ENCODE results near the gene BTBD9. TPM values are rescaled to one million over a fixed set of nuclear protein-coding genes. Genes with fewer than 3 reads are reported as not detected.

Gene BTBD9
- total and polyA plus RNA-seq, 9 of the 15 experiments (the other 6 are each of a cell fraction or from before 2014, with no cell fraction given), result 0.08 to 1.6 (median 0.58) TPM

DNA sequence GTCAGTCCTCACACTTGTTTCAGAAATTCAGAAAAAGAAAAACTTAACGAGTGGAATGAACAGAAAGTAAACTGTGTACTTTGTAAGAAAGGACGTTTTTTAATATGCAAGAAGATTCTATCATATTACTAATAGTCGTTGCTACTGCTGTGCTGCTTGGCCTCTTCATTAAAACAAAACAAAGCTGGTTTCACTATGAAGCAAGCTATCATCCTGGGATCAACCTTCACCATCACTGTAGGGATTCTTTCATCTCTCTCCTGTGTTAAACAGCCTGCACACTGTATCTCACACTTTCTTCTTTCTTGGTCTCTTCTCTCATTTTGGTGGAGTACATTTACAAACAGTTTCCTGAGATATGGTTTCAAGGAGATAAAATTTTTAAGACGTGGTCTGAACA, 284.2 kb downstream of the BTBD9 start:
- H3K4me1 ChIP-seq (replicated peaks in 1 of 2; ENCODE audit: control insufficient read depth in 2 of 2, insufficient read depth in 2 of 2, low read length in 2 of 2), result no peaks in the 10 kb centered on the region
- no peak overlapping the region for H2AFZ ChIP-seq (ENCODE audit: low read depth, low read length)
- H3K27me3 ChIP-seq (ENCODE audit: control insufficient read depth in 2 of 2, insufficient read depth in 2 of 2, low read length in 2 of 2), result peaks cover 10 to 16% of the 10 kb centered on the region in 2 experiments; a peak in 4 of 5 replicates
- TF ChIP-seq BCOR (IDR thresholded peaks at IDR 0.05) (no peak), ZNF644 (tag; IDR thresholded peaks at IDR 0.05; ENCODE audit: low read depth) (no peak), CBFA2T2 (conservative IDR thresholded peaks at IDR 0.05) (no peak), MCM5 (IDR thresholded peaks at IDR 0.05; ENCODE audit: low read depth) (no peak), ZNF121 (CRISPR knock-in tag; conservative IDR thresholded peaks at IDR 0.05) (no peak), RBM34 (IDR thresholded peaks at IDR 0.05; ENCODE audit: borderline replicate concordance, insufficient read depth, low read length) (no peak), KAT8 (IDR thresholded peaks at IDR 0.05; ENCODE audit: low read depth) (no peak), ZNF77 (CRISPR knock-in tag; IDR thresholded peaks at IDR 0.05) (no peak), MEIS2 (IDR thresholded peaks at IDR 0.05; ENCODE audit: partially characterized antibody) (no peak)
- TF ChIP-seq, protein P1, sequence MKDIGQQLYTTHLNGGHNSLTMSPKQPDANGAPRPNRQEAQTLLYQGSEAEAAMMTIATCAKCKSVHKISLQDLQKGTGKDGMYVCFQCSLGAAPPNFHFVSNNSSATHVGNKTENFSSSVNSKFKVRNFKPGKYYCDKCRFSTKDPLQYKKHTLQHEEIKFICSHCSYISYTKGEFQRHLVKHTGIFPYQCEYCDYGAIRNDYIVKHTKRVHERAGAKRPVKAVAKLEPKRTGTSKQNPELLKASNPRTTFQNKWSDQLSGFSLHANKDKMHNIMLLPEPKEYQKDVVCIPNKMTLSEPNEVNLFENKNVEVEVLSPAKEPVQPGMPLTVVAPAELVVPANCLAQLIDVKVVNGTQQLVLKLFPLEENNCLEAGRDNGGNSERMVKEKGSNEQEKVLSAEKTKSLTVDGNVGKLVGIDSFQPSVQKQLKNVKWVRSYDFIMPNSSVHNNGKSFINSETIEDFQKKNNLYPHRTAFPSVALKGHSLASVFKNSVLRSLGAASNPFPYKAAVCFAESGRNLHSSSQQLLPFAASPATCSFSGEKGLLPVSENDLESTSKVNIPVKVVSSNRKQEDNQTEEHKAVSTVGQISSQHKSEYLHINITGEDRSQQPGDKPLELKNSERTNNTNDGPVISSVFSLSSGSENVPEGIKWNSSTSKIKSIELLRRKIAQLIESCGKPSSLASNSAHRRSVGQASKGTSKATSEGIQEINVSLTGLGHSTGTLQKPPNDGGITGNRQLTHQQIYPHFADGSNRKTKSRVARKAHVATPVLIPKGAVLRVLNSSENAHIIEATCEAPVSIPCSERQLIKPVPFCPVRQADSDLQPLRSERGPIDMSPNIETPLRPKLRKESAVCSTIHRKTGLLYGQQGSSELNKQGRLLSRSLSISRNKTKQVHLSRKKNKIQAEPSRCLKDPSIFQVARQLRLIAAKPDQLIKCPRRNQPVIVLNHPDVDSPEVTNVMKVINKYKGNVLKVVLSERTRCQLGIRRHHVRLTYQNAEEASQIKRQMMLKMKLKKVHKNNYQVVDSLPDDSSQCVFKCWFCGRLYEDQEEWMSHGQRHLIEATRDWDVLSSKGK (CRISPR knock-in tag; IDR thresholded peaks at IDR 0.05), result no peak
- TF ChIP-seq, protein P2, sequence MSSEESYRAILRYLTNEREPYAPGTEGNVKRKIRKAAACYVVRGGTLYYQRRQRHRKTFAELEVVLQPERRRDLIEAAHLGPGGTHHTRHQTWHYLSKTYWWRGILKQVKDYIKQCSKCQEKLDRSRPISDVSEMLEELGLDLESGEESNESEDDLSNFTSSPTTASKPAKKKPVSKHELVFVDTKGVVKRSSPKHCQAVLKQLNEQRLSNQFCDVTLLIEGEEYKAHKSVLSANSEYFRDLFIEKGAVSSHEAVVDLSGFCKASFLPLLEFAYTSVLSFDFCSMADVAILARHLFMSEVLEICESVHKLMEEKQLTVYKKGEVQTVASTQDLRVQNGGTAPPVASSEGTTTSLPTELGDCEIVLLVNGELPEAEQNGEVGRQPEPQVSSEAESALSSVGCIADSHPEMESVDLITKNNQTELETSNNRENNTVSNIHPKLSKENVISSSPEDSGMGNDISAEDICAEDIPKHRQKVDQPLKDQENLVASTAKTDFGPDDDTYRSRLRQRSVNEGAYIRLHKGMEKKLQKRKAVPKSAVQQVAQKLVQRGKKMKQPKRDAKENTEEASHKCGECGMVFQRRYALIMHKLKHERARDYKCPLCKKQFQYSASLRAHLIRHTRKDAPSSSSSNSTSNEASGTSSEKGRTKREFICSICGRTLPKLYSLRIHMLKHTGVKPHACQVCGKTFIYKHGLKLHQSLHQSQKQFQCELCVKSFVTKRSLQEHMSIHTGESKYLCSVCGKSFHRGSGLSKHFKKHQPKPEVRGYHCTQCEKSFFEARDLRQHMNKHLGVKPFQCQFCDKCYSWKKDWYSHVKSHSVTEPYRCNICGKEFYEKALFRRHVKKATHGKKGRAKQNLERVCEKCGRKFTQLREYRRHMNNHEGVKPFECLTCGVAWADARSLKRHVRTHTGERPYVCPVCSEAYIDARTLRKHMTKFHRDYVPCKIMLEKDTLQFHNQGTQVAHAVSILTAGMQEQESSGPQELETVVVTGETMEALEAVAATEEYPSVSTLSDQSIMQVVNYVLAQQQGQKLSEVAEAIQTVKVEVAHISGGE (CRISPR knock-in tag; IDR thresholded peaks at IDR 0.05), result no peak
- TF ChIP-seq, protein P3, sequence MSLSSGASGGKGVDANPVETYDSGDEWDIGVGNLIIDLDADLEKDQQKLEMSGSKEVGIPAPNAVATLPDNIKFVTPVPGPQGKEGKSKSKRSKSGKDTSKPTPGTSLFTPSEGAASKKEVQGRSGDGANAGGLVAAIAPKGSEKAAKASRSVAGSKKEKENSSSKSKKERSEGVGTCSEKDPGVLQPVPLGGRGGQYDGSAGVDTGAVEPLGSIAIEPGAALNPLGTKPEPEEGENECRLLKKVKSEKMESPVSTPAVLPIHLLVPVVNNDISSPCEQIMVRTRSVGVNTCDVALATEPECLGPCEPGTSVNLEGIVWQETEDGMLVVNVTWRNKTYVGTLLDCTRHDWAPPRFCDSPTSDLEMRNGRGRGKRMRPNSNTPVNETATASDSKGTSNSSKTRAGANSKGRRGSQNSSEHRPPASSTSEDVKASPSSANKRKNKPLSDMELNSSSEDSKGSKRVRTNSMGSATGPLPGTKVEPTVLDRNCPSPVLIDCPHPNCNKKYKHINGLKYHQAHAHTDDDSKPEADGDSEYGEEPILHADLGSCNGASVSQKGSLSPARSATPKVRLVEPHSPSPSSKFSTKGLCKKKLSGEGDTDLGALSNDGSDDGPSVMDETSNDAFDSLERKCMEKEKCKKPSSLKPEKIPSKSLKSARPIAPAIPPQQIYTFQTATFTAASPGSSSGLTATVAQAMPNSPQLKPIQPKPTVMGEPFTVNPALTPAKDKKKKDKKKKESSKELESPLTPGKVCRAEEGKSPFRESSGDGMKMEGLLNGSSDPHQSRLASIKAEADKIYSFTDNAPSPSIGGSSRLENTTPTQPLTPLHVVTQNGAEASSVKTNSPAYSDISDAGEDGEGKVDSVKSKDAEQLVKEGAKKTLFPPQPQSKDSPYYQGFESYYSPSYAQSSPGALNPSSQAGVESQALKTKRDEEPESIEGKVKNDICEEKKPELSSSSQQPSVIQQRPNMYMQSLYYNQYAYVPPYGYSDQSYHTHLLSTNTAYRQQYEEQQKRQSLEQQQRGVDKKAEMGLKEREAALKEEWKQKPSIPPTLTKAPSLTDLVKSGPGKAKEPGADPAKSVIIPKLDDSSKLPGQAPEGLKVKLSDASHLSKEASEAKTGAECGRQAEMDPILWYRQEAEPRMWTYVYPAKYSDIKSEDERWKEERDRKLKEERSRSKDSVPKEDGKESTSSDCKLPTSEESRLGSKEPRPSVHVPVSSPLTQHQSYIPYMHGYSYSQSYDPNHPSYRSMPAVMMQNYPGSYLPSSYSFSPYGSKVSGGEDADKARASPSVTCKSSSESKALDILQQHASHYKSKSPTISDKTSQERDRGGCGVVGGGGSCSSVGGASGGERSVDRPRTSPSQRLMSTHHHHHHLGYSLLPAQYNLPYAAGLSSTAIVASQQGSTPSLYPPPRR (CRISPR knock-in tag; IDR thresholded peaks at IDR 0.05; ENCODE audit: borderline replicate concordance), result no peak
- H3K9me3 ChIP-seq (replicated peaks; ENCODE audit: control insufficient read depth, insufficient read depth, low read depth, low read length), result no peaks in the 10 kb centered on the region
- in situ Hi-C loops (cut with MboI), result no loop called here
- no peaks in the 10 kb centered on the region for H3K79me2 ChIP-seq (ENCODE audit: control insufficient read depth, insufficient read depth, low read length)
- no TSS peak for BruUV-seq (replicated peaks)
- CTCF ChIA-PET (ENCODE audit: low intra/inter-chr PET ratio), result no interaction called here
- no peak overlapping the region for H3K27ac ChIP-seq (ENCODE audit: extremely low read depth, low read depth, low read length)
- no peaks in the 10 kb centered on the region for H4K20me1 ChIP-seq (replicated peaks; ENCODE audit: control insufficient read depth, insufficient read depth, low read length)
- DNase-seq (ENCODE audit: extremely low read depth in 1 of 4, low spot score in 3 of 4) (no peak), FAIRE-seq (no peak), ATAC-seq (no peak)
- H3K9ac ChIP-seq (ENCODE audit: insufficient read depth in 1 of 2, low read depth in 2 of 2, low read length in 2 of 2), result no peak overlapping the region
- H3K9me1 ChIP-seq (ENCODE audit: control insufficient read depth, insufficient read depth, low read length), result no peaks in the 10 kb centered on the region
- intact Hi-C loops (cut with micrococcal nuclease), result no loop called here
- H3K4me3 ChIP-seq, result no peak overlapping the region
- WGBS (ENCODE audit: insufficient coverage, low coverage, missing lambda C conversion rate), result 0% methylated on average over 4 of the region's 4 CpGs
- no peaks in the 10 kb centered on the region for H3K36me3 ChIP-seq (ENCODE audit: control insufficient read depth, insufficient read depth, low read length)
- no peak overlapping the region for H3K4me2 ChIP-seq (ENCODE audit: insufficient read depth, low read length)
- POLR2A ChIA-PET, result no interaction called here
